ENCODE measurements around the gene SLFN14.
A peak's percentile ranks its signal among the peaks of the same experiment; 100 is the strongest.
"Not testable (repeated sequence)": the region's sequence is repeated elsewhere in the genome, so short reads cannot be mapped to it uniquely, and the experiment has no call there.

SLFN14 gene

DNA sequence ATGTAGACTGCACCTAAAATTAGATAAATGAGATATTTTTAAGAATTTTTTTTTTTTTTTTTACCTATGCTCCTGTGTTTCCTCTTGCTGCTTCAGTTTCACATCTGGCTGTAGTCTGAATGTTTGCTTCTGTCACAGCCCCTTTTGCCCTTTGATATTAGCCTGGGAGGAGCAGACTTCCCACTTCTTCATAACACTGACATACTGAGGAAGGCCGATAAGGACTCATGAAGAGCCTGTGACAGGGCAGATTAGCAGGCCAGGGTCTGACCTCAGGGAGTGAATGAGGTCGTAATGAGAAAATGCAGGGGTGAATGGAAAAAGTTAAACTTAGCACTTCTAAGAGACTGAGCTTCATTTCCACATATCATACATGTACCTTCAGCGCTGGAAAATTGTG, at the start of gene SLFN14:
SLFN14 (minus strand) TSS at position 117 of the 400 bp plus-strand sequence. CDS start 2,757 bp downstream, outside the sequence.
- no peak for DNase-seq (ENCODE audit: low spot score)

DNA sequence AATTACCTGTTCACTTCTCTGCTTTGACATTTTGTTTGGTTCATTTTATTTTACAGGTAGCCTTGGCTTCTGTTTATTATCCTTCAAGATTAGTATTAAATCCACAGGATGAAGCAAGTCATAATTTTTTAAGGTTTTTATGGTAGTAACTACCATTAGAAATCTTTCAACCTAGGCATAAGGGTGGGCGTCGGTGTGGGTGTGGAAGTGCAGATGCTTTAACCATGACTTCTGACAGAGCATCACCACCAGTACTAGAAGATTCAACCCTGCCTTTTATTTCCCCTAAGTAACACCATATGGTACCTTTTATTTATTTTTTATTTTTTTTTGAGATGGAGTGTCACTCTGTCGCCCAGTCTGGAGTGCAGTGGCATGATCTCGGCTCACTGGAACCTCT, 49.2 kb upstream of the SLFN14 start:
- no peak for DNase-seq (ENCODE audit: low spot score)

DNA sequence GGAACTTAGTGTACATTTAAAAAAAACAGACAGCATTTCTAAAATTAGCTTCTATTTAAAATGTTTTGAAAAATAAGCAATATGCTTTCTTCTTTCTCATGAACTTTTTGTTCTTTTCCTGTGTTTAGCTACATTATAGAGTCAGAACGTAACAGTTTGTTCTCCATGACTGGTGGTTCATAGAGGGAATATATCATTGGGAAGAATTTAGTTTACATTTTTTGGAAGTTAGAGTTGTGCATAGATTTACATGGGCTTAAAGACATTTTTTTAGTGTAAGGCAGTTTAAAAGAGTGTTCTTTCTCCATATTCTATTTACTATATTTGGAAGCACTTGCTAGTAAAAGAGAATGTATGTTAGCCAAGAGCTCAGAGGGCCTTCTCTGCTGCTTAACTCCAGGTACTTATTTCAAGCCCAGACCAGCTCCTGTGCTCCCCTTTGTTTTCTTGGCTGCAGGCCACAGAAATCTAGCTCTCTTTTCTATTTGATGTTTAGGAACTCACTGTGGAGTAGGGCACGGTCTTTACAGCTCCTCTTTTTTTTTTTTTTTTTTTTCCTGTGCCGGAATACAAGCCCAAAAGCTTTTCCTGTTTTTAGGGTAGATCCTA, 46.7 kb upstream of the SLFN14 start:
- no peak for DNase-seq (ENCODE audit: low spot score)

DNA sequence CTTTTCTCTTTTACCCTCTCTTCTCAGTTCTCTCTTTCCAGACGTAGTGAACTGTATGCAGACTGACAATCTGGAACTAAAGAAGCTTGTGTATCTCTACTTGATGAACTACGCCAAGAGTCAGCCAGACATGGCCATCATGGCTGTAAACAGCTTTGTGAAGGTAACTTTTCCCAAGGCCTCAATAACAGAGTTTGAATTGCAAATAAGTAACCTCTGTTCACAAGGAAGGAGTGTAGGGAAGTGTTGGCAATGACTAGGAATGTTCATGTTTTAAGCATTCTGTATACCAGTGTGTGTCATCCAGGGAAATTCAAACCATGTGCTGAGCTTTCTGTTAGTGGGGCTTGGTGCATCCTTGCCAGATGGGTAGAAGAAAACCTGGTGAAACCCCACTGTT, 45.1 kb upstream of the SLFN14 start:
- DNase-seq (ENCODE audit: low spot score): no peak

DNA sequence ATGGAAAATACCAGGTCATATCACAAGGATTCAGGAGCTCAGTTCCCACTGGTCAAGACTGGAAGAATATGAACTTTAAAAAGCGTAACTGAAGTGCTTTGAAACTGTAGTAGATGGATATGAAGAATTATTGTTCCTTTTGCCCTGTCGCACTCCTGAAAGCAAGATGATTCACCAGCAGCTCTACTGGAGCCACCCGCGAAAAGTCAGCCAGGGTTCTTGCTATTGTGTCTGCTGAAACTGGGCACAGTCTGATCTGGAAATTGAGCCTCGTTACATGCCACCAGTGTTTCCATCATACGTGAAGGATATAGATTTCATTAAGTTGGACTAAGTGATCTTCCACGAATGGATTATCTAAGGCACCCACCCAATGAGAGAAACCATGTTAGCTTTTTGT, 43.1 kb upstream of the SLFN14 start:
- no peak for DNase-seq (ENCODE audit: low spot score)

DNA sequence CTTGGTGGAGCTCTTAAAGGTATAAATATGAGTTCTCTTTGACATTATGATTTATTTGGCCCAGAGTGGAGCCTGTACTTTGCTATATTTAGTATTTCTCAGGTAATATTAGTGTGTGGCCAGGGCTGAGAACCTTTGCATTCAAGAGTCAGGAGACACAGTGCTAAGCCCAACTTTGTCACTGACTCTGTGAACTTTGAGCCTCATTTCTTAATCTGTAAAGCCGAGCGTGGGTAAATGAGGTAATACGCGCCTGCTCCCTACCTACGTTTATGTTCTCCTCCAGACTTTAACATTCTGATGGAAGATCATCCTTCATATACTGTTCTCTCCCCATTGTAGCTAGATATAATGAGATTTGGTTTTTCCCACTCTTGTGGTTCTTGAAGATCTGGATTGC, 37.0 kb upstream of the SLFN14 start:
- no peak for DNase-seq (ENCODE audit: low spot score)

DNA sequence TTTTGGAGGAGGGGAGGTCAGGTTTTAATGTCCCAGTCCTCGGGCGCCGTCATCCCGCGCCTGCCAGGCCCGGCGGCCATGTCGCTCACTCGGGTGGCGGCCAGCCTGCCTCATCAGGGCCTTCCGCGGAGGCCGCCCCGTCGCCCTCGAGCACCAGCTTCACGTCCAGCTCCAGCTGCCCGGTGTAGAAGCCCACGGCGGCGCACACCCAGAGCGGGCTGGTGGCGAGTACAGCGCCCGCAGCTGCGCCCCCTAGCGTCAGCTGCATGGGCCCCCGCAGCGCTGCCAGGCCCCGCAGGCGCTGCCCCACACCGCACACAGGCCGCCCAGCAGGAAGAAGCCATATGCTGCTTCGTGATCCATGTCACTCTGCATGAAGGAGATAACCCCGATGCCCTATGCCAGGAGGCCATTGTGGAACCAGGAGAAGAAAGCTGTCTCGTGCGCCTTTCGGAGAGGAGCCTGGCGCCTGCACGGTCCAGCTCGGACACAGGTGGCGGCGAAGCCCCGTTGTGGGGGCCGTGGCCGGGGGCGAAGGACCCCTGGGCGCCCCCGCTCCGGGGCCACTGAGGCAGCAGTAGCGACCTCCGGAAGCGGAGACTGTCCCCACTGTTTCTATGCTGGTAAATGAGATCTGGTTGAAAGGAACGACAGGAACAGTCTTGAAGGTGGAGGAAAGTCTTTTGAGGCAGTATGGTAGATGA, 36.1 kb upstream of the SLFN14 start:
- no peak for DNase-seq (ENCODE audit: low spot score)

DNA sequence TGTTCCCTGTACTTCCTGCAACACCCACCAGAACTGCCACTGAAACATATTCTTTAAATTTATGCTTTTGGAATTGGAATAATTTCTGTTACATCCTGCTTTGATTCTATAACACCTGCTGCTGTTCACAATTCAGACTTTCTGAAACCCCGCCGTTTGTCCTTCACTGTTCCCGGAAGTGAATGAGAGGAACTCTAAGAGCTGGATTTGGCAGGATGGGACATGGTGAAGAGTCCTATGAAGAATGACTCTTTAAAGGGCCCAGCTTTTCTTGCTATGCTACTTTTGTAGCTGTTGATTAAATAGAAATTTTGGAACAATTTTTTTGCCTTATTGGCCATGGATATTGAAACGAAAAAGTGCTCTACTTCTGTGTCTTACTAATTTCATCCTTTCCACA, 35.5 kb upstream of the SLFN14 start:
- DNase-seq (ENCODE audit: low spot score): no peak

DNA sequence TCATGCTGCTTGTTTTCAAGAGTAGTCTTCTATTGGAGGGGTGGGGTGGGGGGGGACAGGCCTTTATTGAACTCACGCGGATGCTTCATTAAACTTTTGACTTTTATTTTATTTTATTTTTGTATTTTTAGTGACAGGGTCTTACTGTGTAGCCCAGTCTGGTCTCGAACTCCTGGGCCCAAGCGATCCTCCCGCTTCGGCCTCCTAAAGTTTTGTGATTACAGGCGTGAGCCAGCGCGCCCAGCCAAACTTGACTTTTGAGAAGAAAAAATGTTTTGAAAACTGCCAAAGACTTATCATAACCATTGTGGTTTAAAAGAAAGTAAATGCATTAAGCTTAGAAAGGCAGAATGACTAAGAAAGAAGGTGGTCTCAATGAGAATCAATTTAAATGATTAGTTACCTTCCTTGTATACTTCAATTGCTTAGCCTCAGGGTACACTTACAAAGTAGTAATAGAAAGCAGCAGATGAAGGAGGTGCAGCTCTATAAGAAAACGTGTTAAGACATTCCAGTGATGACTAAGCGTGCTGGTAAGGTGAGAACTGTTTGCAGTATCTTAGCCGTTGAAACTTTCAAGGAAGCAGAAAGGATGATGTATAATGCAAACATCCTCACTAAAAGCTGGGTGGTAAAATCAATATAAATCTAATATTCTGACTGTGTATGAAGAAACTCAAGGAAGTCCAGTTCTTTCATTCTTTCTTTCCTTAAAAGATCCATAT, 27.7 kb upstream of the SLFN14 start:
- DNase-seq (ENCODE audit: low spot score): no peak

DNA sequence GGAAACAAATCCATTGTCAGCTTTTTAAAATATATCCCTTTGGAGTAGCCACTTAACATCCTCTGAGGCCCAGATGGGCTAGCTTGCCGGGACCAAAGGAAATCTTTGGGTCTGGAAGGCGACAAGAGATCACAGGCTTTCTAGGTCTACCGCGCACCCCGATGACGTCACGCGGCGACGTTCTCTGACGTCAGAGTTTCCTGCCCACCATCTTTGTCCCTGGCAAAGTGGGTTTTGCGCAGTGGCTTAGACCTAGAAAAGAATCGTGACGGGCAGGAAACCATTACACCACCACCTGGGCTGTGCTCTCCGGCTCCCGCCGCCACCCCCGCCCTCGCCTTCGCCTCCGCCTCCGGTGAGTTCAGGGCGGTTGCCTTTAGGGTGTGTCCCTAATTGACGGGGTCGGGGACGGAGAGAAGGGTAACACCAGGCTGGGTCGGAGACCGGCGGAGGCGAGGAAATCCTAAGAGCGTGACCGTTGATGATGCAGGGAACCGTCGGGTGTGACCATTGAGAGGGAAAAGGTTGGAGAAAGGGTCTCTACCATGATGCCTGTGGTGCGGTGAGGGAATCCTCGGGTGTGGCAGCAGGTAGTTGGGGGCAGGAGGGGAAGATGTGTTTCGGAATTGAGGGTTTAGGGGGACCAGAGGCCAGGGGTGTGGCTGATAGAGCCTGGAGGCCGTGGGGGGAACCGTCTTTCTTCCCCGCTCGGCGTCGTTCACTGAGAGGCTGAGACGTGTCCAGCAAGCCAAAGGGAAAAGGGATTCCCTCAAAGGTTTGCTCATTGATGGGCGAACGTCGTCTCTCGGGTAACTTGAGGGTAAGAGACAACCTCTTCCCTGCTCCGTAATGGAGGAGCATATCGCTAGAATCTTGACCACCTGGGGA, 26.7 kb upstream of the SLFN14 start, which contains the start of gene AP2B1:
AP2B1 (plus strand) TSS at position 249 of the 888 bp plus-strand sequence. CDS start 6,709 bp downstream, outside the sequence.
- DNase-seq (ENCODE audit: low spot score): peak; percentile 84

DNA sequence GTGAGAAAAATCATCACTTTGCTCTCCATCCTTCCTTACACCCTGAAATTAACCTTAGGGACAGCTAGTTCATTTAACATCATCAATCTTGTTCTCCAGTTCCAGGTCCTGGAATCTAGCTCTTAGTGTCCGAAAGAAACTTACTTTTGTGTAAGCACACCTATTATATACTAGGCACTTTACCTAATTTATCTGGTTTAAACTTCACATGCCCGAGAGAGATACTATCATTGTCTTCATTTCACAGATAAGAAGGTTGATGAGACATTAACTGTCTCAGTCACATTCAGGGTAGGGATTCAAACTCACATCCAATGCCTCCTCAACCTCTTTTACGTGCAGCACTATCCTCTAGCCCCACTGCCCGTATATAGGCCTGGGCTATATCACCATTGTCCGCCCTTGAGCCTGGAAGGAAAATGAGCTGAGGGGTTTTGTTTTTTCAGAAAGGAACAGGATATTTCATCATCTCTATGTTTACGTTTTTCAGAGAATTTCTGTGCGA, 26.0 kb upstream of the SLFN14 start:
- DNase-seq (ENCODE audit: low spot score): no peak

DNA sequence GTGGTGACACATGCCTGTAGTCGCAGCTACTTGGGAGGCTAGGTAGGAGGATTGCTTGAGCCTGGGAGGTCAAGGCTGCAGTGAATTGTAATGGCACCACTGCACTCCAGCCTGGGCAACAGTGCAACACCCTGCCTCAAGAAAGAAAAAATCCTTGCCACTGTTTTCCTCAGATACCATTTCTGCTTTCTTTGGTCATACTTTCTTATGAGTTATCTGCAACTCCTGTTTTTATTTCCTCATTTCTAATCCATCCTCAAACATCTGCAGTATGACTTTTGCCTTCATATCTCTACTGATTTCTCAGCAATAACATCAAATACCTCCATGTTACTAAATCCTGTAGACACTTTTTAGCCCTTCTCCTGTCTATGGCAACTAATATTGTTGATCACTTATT, 23.4 kb upstream of the SLFN14 start:
- DNase-seq (ENCODE audit: low spot score): no peak

DNA sequence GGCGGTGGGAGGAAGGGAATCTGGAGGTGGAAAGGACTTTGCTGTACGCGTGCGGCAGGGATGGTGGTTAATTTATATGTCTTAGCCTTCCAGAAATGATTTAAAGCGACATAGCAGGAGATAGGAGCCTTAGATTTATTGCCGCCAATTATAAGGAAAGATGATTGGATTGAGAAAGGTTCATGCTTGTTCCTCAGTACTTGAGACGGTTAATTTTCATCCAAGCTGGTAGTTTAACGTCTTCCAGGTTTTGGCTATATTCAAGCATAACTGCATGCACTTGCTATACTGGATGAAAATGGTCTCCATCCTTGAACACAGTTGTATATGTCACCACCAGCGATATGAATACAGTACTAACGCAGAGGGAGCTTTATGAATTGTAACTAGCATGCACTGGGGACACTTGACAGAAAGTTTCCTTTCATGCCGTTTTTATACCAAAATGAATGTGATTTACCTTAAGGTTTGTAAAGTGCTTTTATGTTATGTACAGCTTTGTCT, 18.4 kb upstream of the SLFN14 start:
- no peak for DNase-seq (ENCODE audit: low spot score)

DNA sequence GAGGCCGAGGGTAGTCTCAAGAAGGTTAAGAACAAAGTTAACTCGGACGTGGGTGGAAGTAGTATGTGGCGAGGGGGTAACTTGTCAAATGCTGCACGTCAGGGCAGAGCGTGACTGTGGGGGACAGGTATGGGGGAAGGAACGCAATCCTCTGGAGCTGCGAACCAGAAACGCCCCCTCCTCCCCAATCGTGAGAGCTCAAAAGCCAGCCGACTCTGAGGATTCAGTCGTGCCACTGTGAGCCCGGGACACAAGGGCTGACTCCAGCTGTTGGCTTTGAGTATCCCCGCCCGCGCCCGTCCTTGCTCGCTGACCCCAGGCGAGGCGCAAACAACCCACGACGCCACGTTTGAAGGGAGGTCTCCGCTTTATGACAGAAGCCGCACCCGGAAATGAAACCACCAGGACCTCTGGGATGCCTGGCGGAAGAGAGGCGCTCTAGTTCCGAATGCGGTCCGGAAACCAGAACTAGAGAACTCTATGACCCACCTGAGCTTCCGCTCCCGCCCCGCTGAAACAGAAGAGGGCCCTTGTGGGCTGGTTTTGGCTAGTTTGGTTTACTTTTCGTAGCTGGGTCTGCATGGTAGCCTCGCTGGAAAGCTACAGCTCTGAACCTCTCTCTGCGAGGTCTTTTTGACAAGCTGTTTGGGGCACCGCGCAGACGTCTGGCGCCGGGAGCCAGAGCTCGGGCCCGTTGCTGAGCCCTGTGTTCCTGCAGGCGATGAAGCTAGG, 17.7 kb upstream of the SLFN14 start, which contains the start of gene PEX12:
PEX12 (minus strand) TSS at position 375 of the 732 bp plus-strand sequence. CDS start 550 bp downstream, outside the sequence.
- DNase-seq (ENCODE audit: low spot score): peak; percentile 94

DNA sequence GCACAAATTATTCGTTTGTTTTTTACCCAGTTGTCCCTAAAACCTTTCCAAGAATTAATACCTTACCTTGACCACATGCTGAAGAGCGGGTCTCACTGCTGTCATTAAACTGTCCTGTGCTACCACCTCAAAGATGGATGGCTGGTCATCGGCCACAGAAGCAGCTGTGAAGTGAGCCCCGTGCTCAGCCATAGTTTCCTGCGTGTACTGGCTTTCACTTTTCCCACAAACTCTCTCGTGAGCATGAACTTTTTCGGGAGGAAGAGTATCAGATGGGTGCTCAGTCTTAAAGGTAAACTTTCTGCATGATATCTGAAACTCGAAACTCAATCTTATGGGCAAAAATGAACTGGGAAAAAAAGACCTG, 17.2 kb upstream of the SLFN14 start:
- no peak for DNase-seq (ENCODE audit: low spot score)

DNA sequence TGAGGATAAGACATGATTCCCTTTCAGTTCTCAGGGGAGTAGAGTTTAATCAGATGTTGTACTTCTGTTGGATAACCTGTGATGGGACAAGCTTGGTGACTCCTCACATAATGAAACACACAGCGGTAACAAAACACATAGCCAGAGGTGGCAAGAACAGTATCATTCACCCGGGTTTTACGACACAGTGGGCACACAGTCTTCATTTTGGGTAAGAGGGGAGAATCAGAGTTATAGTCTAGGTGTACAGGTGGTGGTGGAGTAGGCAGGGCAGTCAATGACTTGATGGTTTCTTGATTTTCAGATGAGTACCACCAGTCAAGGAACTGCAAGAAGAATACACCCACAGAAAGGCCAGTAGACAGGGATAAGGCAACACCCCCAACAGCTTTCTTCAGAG, 15.1 kb upstream of the SLFN14 start:
- no peak for DNase-seq (ENCODE audit: low spot score)

DNA sequence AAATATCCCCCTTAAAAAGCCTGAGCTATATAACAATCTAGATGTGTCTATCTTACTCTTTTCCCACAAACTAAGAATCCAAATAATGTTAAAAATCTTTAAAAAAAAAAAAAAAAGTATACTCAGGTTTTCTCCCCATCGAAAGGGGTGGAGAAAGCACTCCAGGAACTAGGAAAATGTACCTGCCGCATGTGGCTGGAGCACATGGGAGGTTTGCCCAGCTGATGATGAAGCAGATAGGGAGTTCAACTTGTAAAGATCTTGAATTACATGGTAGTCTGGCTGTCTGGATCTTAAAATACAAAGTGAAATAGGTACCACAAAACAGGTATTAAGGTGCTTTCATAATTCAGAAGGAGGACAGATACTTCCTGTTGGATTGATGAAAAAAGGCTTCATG, 8.8 kb upstream of the SLFN14 start:
- no peak for DNase-seq (ENCODE audit: low spot score)

DNA sequence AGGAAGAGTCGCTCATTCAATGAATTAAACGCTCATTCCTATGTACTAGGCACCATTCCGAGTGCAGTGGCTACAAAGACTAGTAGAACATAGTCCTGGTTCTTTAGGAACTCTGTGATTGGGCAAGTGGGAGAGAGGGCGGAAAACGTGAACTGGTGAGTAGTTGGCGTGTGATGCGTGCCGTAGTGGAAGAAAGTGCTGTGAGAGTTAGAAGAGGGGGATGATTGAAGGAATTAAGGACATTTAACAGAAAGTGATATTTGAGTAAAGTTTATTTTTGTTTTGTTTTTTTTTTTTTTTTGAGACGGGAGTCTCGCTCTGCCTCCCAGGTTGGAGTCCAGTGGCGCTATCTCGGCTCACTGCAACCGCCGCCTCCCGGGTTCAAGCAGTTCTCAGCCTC, 7.9 kb upstream of the SLFN14 start:
- DNase-seq (ENCODE audit: low spot score): no peak

DNA sequence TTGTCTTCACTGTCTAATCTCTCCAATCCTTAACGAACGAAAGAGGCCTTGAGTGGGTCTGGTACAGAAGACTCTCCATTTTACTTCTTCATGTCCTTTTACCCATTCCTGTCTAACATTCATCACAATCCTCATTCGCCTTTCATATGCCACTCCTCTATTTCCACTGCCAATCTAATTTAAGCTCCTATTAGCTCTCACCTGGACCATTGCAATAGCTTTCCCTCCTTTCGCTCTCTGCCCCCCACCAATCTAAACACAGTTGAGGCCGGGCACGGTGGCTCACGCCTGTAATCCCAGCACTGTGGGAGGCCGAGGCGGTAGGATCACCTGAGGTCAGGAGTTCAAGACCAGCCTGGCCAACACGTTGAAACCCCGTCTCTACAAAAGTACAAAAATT, 6.3 kb upstream of the SLFN14 start:
- no peak for DNase-seq (ENCODE audit: low spot score)

DNA sequence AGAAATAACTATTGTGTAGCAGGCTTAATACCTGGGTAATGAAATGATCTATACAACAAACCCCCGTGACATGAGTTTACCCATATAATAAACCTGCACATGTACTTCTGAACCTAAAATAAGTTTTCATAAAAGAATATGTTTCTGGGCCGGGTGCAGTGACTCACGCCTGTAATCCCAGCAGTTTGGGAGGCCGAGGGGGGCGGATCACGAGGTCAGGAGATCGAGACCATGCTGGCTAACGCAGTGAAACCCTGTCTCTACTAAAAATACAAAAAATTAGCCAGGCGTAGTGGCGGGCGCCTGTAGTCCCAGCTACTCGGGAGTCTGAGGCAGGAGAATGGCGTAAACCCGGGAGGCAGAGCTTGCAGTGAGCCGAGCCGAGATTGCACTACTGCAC, 2.6 kb upstream of the SLFN14 start:
- not testable (repeated sequence) for DNase-seq (ENCODE audit: low spot score)
